ENCODE measurements around the gene PLA2G3.
"Not testable (repeated sequence)": the region's sequence is repeated elsewhere in the genome, so short reads cannot be mapped to it uniquely, and the experiment has no call there.

GRCh38 chr22:31171734-31172133 is 31.4 kb upstream of the PLA2G3 start:
- TF ChIP-seq CTCF, POLR2A (IDR thresholded peaks at IDR 0.05): not testable (repeated sequence)

Data from vagina (tissue), 2 donors.